Parathyroid adenoma (tissue), 2 donors: ENCODE data around the gene ALOX15B.

Experiments
- H2AFZ ChIP-seq: fragments of 300-600 bp; sonication (generic); one replicate; pipeline ENCODE4 v1.7.0; 2017; ENCODE audit warnings: antibody characterized with exemption, mild to moderate bottlenecking
- H3K27ac ChIP-seq: fragments of 300-600 bp; sonication (generic); one replicate; pipeline ENCODE4 v1.7.0; 2017
- H3K27me3 ChIP-seq: fragments of 300-600 bp; sonication (generic); one replicate; pipeline ENCODE4 v1.7.0; 2017; ENCODE audit warnings: low read length; ENCODE audit not compliant: control insufficient read depth, insufficient read depth
- H3K36me3 ChIP-seq: fragments of 300-600 bp; sonication (generic); one replicate; pipeline ENCODE4 v1.7.0; 2017; ENCODE audit warnings: low read length; ENCODE audit not compliant: control insufficient read depth, insufficient read depth
- H3K4me1 ChIP-seq: fragments of 300-600 bp; sonication (generic); one replicate; pipeline ENCODE4 v1.7.0; 2017; ENCODE audit warnings: control low read depth
- H3K4me2 ChIP-seq: fragments of 300-600 bp; sonication (generic); one replicate; pipeline ENCODE4 v1.7.0; 2017; ENCODE audit warnings: low read length
- H3K4me3 ChIP-seq: fragments of 300-600 bp; sonication (generic); one replicate; pipeline ENCODE4 v1.7.0; 2017; ENCODE audit warnings: low read depth, low read length
- H3K79me2 ChIP-seq: fragments of 300-600 bp; sonication (generic); one replicate; pipeline ENCODE4 v1.7.0; 2017; ENCODE audit warnings: control low read depth
- H3K9ac ChIP-seq: fragments of 300-600 bp; sonication (generic); one replicate; pipeline ENCODE4 v1.7.0; 2017; ENCODE audit warnings: mild to moderate bottlenecking
- H3K9me3 ChIP-seq: fragments of 300-600 bp; sonication (generic); one replicate; pipeline ENCODE4 v1.7.0; 2017; ENCODE audit warnings: low read length; ENCODE audit not compliant: control insufficient read depth
- CTCF ChIP-seq: fragments of 300-600 bp; sonication (generic); IDR thresholded peaks from one replicate; pipeline ENCODE4 v1.7.0; 2017; ENCODE audit warnings: antibody characterized with exemption, mild to moderate bottlenecking
- donor health status: primary hyperparathyroidism.

The ALOX15B gene

GRCh38 chr17:7993972-7994589, 44.8 kb upstream of the ALOX15B start:
- Histone ChIP-seq H3K9me3 (no peaks in the 10 kb centered on the region), H2AFZ (no peak overlapping the region), H3K36me3 (no peaks in the 10 kb centered on the region), H3K4me2 (no peak overlapping the region), H3K79me2 (no peaks in the 10 kb centered on the region), H3K27ac (no peak overlapping the region), H3K4me1 (peaks cover 4% of the 10 kb centered on the region), H3K4me3 (no peak overlapping the region), H3K27me3 (no peaks in the 10 kb centered on the region), H3K9ac (no peak overlapping the region)
- TF ChIP-seq CTCF: no peak

- no peak overlapping the region for H3K4me2 ChIP-seq
Observed at GRCh38 chr17:7995724-7996123, 43.1 kb upstream of the ALOX15B start.

GRCh38 chr17:7997186-7997585, 41.7 kb upstream of the ALOX15B start:
- peaks cover 4% of the 10 kb centered on the region for H3K4me1 ChIP-seq
- no peaks in the 10 kb centered on the region for H3K79me2 ChIP-seq
- peak overlapping the region; percentile 40 for H3K4me2 ChIP-seq
- no peak overlapping the region for H3K27ac ChIP-seq
- H3K9me3 ChIP-seq: no peaks in the 10 kb centered on the region
- H2AFZ ChIP-seq: peak overlapping the region; percentile 43
- peak overlapping the region; percentile 23 for H3K4me3 ChIP-seq
- TF ChIP-seq CTCF: peak; percentile 52
- peaks cover under 1% of the 10 kb centered on the region for H3K27me3 ChIP-seq
- H3K9ac ChIP-seq: no peak overlapping the region
- H3K36me3 ChIP-seq: no peaks in the 10 kb centered on the region

More at GRCh38 chr17:7995724-7996123, 43.1 kb upstream of the ALOX15B start:
- no peak for TF ChIP-seq CTCF
- no peak overlapping the region for H3K4me3 ChIP-seq
- H3K4me1 ChIP-seq: peaks cover 4% of the 10 kb centered on the region
- no peak overlapping the region for H2AFZ ChIP-seq
- H3K79me2 ChIP-seq: no peaks in the 10 kb centered on the region
- no peak overlapping the region for H3K9ac ChIP-seq
- H3K27me3 ChIP-seq: no peaks in the 10 kb centered on the region
- H3K27ac ChIP-seq: no peak overlapping the region
- no peaks in the 10 kb centered on the region for H3K9me3 ChIP-seq
- no peaks in the 10 kb centered on the region for H3K36me3 ChIP-seq

- H3K4me2 ChIP-seq: no peak within 1 kb of the TSS
- peak within 1 kb of the TSS; percentile 61 for H2AFZ ChIP-seq
- H3K36me3 ChIP-seq: no peaks in the 10 kb centered on the region
- peaks cover 4% of the 10 kb centered on the region for H3K4me1 ChIP-seq
- no peak within 1 kb of the TSS for H3K4me3 ChIP-seq
- H3K9me3 ChIP-seq: no peaks in the 10 kb centered on the region
- TF ChIP-seq CTCF: no peak
- no peaks in the 10 kb centered on the region for H3K79me2 ChIP-seq
- H3K27me3 ChIP-seq: peaks cover 4% of the 10 kb centered on the region
- no peak within 1 kb of the TSS for H3K27ac ChIP-seq
- no peak within 1 kb of the TSS for H3K9ac ChIP-seq
Observed at GRCh38 chr17:8001976-8002720, 36.7 kb upstream of the ALOX15B start, which contains the start of gene GUCY2D. Gene GUCY2D (plus strand): TSS chr17:8002615. CDS start chr17:8003048, 433 bp downstream.
